GM19238 (cell line): ENCODE measurements around the gene GHR.
"Not testable (repeated sequence)": the region's sequence is repeated elsewhere in the genome, so short reads cannot be mapped to it uniquely, and the experiment has no call there.

ENCODE experiments used
- DNase-seq: peaks from one replicate; pipeline ENCODE4 v3.0.0; 2011; ENCODE audit warnings: low spot score; ENCODE audit not compliant: insufficient read length

Gene GHR

DNA sequence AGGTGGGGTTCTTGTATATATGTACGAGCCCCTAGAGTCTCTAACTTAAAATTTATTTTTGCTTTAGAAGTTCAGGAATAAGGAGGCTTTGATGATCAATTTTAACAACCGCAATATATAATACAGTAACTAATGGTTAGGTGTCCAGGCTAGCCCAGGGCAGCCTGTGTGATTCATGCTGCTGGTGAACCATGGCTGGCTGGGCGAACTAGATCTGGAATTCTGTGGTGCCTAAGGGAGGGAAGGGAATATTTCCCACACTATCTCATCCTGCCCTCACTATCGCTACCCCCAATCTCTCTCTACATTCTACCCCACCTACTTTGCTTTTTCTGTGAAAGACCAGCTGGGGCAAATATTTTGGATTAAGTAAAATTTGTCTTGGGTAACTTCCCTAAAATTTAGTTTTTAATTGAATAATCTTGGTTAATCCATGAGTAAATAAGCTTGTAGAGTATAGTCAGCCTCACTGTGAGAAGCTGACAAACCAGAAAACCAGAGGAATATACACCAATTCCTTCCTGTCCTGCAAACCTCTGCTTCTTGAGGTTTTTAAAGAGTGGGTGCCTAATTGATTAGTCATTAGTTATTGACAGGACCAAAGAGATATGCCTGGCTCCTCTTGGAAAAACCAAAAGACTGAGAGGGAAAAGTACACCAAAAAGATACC is 218.2 kb downstream of the GHR start:
- DNase-seq = no peak

GRCh38 chr5:42642006-42642405 is 218.8 kb downstream of the GHR start:
- DNase-seq = no peak

DNA sequence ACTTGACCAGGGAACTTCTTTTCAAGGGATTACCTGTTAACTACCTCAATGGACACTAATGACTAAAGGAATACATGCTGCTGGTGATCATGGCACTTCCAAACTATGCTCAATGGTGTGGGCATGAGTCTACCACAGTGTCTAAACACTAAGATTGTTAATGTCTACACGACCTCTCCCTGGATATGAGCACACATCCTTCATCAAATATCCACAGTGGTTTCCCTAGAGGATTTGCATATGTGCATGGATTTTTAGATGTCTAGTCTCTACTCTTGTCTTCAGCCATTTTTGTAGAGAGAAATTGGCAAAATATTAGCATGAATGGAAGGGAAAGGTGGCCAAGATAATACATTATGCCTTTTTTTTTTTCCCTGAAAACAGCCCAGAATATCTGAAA is 220.1 kb downstream of the GHR start:
- no peak for DNase-seq

- DNase-seq = no peak
These were observed 221.9 kb downstream of the GHR start for GRCh38 chr5:42645138-42645537.

DNA sequence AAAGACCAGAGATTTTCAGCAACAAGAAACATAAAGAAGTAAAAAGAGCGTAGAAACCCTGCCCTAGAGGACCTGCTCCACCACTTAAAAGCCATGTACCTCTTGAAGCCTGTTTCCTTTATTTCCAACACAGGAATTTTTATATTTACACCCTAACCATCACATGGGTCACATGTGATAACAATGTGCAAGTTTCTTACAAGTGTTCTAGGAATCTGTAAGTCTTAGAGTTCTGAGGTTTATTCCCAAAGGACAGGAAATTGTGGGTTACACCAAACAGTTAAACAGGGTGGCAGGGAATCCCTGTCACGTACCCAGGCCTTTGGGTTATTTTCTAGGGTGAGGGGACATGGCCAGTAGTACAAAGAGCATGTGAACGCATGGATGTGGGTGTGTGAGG is 224.8 kb downstream of the GHR start:
- no peak for DNase-seq

DNA sequence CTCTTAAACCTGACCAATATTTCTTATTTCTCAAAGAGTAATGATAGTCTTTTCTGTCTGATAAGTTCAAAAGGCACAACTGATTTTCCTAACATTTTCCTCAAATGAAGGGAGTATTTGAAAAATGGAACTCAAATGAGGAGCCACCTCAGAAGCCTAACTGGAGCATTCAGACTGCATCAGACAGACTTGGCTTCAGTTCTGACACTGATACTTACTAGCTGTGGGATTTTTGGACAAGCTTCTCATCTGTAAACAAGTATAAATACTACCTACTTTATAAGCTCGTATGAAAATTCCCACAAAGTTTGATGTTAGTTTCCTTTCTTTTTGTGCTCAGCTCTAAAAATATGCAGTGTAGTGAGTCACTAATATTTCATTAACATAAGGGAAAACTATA is 225.7 kb downstream of the GHR start:
- DNase-seq = no peak

- no peak for DNase-seq
These were observed 226.8 kb downstream of the GHR start for GRCh38 chr5:42650084-42650483.

DNA sequence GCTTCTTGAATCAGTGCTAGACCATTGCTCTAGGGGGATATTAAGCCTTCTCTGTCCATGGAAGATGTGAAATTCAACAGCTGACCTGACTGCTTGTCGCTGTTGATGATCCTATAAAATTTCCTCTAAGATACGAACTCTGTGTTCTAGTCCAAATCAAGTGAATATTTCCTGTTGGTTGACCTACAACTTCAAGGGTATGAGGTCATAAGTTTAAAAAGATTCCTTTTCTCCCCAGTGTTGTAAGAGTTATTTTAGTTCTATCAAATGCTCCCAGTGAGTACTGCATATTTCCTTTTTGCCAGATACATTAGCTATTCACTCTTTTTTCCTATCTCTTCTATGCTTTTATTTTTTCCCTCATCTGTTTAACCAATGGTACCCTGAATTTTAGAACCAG is 230.5 kb downstream of the GHR start:
- no peak for DNase-seq

DNA sequence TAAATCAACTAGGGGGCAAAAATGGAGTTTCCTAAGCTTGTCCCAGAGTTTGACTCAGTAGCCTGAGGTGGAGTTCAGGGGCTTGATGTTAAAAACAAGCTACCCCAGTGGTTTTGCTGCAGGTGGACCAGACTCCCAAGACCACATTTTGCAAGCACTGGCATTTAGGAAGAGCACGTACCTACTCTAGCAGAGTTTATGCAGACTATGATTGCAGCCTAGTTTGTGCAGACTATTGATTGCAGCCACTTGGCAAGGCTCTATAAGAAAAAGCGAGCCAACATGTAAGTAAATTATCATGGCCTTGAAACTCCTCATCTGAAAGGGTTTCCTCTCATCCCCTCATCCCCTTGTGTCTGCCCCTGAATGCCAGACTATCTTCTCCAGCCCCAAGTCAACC is 231.4 kb downstream of the GHR start:
- no peak for DNase-seq

GRCh38 chr5:42655982-42656650 is 232.9 kb downstream of the GHR start:
- DNase-seq = no peak

- DNase-seq = no peak
These were observed 233.4 kb downstream of the GHR start for GRCh38 chr5:42656651-42657015.

GRCh38 chr5:42659869-42660268 is 236.6 kb downstream of the GHR start:
- DNase-seq = not testable (repeated sequence)

DNA sequence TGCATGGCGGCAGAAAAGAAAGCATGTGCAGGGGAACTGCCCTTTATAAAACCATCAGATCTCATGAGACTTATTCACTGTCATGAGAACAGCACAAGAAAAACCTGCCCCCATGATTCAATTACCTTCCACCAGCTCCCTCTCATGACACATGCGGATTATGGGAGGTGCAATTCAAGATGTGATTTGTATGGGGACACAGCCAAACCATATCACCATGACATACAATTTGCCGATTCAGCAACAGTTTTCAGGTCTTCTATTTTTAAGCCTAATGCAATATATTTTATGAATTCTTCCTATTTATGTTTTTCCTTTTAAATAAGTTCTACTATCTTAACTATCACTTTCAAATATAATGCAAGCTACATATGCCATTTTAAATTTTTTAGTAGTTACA is 242.6 kb downstream of the GHR start:
- DNase-seq = no peak

GRCh38 chr5:42666869-42667268 is 243.6 kb downstream of the GHR start:
- no peak for DNase-seq

DNA sequence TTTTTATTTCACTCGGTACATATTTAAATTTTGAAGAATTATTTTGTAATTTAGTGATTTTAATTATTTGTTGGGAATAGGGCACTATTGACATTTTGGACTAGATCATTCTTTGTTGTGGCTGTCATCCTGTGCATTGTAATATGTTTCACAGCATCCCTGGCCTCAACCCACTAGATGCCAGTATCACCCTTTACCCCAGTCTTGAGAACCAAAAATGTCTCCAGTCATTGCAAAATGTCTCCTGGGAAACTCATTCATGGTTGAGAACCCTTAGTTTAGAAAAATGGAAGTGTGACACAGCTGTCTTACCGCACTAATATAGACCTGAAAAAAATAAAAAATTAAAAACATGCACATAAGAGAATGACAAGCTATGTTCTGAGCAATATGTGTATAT is 245.0 kb downstream of the GHR start:
- no peak for DNase-seq

GRCh38 chr5:42672925-42673324 is 249.7 kb downstream of the GHR start:
- DNase-seq = no peak

DNA sequence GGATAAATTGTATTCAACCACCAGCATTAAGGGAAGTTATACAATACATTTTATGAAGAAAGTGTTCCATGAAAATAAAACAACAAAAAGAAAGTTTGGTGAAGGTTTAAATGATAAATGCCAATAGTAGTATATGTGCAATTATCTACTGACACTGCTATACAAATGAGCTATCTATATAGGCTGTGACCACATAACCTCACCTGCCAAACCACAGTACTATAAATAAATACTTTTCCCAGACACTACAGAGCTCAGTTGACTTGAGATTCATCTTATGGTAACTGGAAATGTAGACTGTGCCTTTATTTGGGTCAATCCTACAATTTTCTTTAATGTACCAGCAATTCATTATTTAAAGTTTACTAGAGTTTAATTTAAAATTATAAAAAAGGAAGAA is 252.4 kb downstream of the GHR start:
- no peak for DNase-seq

- no peak for DNase-seq
These were observed 253.1 kb downstream of the GHR start for GRCh38 chr5:42676362-42676761.

- DNase-seq = no peak
These were observed 254.1 kb downstream of the GHR start for GRCh38 chr5:42677156-42677842.

- DNase-seq = no peak
These were observed 256.8 kb downstream of the GHR start for GRCh38 chr5:42680046-42680445.

DNA sequence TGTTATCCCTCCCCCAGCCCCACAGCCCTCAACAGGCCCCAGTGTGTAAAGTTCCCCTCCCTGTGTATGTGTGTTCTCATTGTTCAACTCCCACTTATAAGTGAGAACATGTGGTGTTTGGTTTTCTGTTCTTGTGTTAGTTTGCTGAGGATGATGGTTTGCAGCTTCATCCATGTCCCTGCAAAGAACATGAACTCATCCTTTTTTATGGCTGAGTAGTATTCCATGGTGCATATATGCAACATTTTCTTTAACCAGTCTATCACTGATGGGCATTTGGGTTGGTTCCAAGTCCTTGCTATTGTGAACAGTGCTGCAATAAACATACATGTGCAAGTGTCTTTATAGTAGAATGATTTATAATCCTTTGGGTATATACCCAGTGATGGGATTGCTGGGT is 261.8 kb downstream of the GHR start:
- DNase-seq = not testable (repeated sequence)

DNA sequence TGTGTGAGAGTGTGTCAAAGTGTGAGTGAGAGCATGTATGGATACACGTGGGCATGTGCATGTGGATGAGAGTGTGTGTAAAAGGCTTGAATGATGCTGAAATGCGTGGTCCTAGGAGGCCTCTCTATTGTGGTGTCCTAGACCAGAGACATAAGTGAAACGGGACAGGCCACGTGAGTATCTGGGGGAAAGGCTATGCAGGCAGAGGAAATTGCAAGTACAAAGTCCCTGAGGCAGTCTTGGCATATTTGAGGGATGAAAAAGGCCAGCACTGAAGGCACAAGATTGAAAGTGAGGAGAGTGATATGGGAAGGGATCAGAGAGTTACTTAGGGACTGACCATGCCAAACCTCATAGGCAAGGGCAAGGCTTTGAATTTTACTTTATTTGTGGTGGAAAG is 266.2 kb downstream of the GHR start:
- DNase-seq = no peak

DNA sequence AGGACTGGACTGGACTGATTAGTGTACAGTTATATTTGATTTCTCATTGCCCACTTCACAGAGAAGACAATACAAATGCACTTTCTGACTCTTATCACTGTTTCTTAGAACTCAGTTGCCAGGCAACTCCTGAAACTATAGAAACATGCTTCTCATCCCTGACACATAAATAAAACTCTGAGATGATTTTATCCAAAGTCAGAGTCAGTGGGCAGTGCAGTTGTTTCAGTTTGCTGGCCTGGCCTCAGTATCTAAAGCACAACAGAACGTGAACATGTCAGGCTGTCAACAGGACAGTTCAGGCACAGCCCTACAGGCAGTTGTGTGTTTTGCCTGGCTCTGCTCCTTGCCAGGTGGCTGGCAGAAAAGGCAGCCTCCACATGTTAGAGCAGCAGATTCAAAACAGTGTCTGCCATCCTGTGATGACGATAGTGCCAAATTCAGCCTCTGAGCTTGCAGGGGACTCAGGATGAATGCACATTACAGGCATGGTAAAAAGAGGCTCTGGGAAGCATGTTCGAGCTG is 268.2 kb downstream of the GHR start:
- no peak for DNase-seq
